ENCODE results near the gene SLC5A9. TPM values are rescaled to one million over a fixed set of nuclear protein-coding genes. Genes with fewer than 3 reads are reported as not detected.

SLC5A9 gene
- total and polyA plus RNA-seq, 9 of the 15 experiments (the other 6 are each of a cell fraction or from before 2014, with no cell fraction given) = not detected

- ChIA-PET CTCF (ENCODE audit: low intra/inter-chr PET ratio) (no interaction called here), POLR2A (interaction anchor here (0.8 kb wide), 1 partner anchor 7 kb away, joined by 3 read pairs; no protein-coding TSS in a partner anchor)
- Histone ChIP-seq H3K9me3 (replicated peaks; ENCODE audit: control insufficient read depth, insufficient read depth, low read depth, low read length) (no peaks in the 10 kb centered on the region), H3K9me1 (ENCODE audit: control insufficient read depth, insufficient read depth, low read length) (no peaks in the 10 kb centered on the region), H2AFZ (ENCODE audit: low read depth, low read length) (no peak overlapping the region), H3K4me1 (replicated peaks in 1 of 2; ENCODE audit: control insufficient read depth in 2 of 2, insufficient read depth in 2 of 2, low read length in 2 of 2) (no peaks in the 10 kb centered on the region), H3K27me3 (ENCODE audit: control insufficient read depth in 2 of 2, insufficient read depth in 2 of 2, low read length in 2 of 2) (no peaks in the 10 kb centered on the region), H3K4me3 (no peak overlapping the region), H4K20me1 (replicated peaks; ENCODE audit: control insufficient read depth, insufficient read depth, low read length) (no peaks in the 10 kb centered on the region), H3K36me3 (ENCODE audit: control insufficient read depth, insufficient read depth, low read length) (no peaks in the 10 kb centered on the region), H3K9ac (ENCODE audit: insufficient read depth in 1 of 2, low read depth in 2 of 2, low read length in 2 of 2) (no peak overlapping the region), H3K79me2 (ENCODE audit: control insufficient read depth, insufficient read depth, low read length) (no peaks in the 10 kb centered on the region), H3K27ac (ENCODE audit: extremely low read depth, low read depth, low read length) (no peak overlapping the region), H3K4me2 (ENCODE audit: insufficient read depth, low read length) (no peak overlapping the region)
- in situ Hi-C loops (cut with MboI) (no loop called here), intact Hi-C loops (cut with micrococcal nuclease) (no loop called here)
- no TSS peak for BruUV-seq (replicated peaks)
- DNase-seq (ENCODE audit: extremely low read depth in 1 of 4, low spot score in 3 of 4) (no peak), FAIRE-seq (no peak), ATAC-seq (no peak)
- WGBS (ENCODE audit: insufficient coverage, low coverage, missing lambda C conversion rate) = 0% methylated on average over 3 of the region's 3 CpGs
- no peak for TF ChIP-seq ETS1 (conservative IDR thresholded peaks at IDR 0.05; ENCODE audit: control insufficient read depth, low read depth, low read length)
- no peak for TF ChIP-seq ZBTB7A (IDR thresholded peaks at IDR 0.05; ENCODE audit: borderline replicate concordance, control insufficient read depth, low read depth, low read length)
- no peak for TF ChIP-seq MEF2D (tag; conservative IDR thresholded peaks at IDR 0.05; ENCODE audit: low read depth)
- no peak for TF ChIP-seq HES1 (IDR thresholded peaks at IDR 0.05; ENCODE audit: low read depth)
- no peak for TF ChIP-seq IRF9 (tag; IDR thresholded peaks at IDR 0.05)
These were observed 29.3 kb downstream of the SLC5A9 start for GRCh38 chr1:48251821-48252220.
